GM18868 (cell line): ENCODE measurements around the gene PXN.
"Not testable (repeated sequence)": the region's sequence is repeated elsewhere in the genome, so short reads cannot be mapped to it uniquely, and the experiment has no call there.

Experiments
- ATAC-seq: cut with Tn5 transposase; IDR thresholded peaks from one replicate; pipeline ENCODE4 v1.9.1; 2021; ENCODE audit warnings: mild to moderate bottlenecking, moderate library complexity; ENCODE audit not compliant: unreplicated experiment

Gene PXN

DNA sequence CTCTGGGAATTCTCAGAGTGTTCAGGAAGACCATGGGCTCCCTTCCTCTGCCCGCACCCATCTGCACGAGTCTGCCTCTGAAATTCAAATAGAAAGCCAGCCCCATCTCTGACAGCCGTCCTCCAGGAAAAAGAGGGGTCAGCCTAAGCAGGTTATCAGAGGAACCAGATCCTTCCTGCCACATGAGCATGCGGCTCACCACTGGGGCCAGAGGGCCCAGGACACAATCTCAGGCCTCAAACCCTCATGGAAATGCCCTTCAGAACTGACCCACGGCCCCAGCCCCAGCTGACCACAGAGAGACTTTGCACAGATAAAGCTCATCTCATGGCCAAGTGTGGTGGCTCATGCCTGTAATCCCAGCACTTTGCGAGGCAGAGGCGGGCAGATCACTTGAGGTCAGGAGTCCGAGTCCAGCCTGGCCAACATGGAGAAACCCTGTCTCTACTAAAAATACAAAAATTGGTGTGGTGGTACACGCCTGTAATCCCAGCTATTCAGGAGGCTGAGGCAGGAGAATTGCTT, 23.2 kb downstream of the PXN start:
- no peak for ATAC-seq

- ATAC-seq: no peak
Measured at GRCh38 chr12:120241561-120242274, 23.8 kb downstream of the PXN start.

DNA sequence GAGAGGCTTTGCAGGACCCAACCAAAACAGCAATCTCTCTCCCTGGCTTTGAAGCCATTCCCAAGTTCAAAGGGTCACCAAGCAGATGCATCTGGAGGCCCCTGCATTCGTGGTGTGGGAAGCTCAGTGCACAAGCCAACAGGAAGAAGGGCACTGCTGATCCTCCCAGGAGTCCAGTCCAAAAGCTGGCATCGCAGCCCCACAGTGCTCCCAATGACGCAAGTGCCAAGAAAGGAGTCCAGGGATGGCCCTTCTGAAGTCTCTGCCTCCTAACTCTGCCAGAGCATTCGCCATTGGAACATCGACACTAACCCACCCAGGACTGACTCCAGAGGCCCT, 25.1 kb downstream of the PXN start:
- ATAC-seq: no peak

DNA sequence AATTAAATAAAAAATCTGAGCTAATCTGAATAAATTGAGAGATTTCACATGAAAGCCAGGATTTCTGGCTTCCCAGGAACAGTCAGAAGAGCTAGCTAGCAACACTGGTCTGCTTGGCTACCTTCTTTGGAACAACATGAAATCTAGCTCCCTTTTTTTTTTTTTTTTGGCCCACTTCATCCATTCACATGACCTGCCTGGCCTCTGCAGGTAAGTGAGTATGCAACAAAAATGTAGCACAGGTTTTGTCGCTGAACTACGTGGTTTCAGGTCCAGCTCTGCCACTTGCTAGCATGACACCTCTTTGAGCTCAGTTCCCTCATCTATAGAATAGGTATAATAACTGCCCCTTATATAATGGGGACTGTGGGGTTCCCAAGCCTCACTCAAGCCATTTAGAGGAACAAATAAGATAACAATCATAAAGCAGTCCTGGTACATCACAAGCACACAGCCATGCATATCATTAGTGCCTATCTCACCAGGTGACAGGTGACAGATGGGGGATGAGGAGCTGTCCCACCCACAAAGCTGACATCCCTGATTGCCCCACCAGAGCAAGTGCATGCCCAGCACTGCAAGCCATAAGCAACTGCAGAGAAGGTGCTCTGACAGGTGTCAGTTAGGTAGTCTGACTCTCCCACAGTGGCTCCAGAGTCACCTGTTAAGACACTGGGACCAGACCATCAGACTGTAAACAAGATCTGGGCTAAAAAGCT, 25.6 kb downstream of the PXN start:
- no peak for ATAC-seq

DNA sequence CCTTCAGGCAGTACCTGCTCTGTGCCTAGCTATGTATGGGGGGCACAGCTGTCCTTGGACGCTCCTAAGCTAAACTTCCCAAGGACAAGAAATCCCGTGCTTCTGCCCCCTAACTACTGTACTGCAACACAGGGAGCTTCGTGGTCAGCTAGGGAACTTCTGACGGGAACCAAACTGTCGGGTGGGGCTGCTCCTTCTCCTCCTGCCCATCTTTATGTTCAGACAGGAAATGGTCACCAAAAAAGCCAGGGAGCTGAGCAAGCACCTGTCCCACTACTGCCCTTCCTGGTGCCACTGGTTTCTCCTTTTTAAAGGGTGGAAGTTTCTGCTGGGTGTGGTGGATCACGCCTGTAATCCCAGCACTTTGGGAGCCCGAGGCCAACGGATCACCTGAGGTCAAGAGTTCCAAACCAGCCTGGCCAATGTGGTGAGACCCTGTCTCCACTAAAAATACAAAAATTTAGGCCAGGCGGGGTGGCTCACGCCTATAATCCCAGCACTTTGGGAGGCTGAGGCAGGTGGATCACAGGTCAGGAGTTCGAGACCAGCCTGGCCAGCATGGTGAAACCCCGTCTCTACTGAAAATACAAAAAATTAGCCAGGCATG, 26.6 kb downstream of the PXN start:
- ATAC-seq: no peak

GRCh38 chr12:120238217-120238616, 27.3 kb downstream of the PXN start:
- no peak for ATAC-seq

GRCh38 chr12:120237360-120238171, 28.0 kb downstream of the PXN start:
- no peak for ATAC-seq

DNA sequence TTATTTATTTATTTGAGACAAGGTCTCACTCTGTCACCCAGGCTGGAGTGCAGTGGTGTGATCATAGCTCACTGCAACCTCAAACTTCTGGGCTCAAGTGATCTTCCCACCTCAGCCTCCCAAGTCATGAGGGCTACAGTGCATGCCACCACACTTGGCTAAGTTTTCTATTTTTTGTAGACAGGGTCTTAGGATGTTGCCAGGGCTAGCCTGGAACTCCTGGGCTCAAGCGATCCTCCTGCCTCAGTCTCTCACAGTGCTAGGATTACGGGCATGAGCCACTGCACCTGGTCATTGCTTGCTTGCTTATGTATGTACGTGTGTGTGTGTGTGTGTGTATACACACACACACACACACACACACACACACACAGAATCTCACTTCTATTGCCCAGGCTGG, 28.7 kb downstream of the PXN start:
- not testable (repeated sequence) for ATAC-seq

GRCh38 chr12:120235369-120236323, 29.9 kb downstream of the PXN start:
- ATAC-seq: no peak

- ATAC-seq: no peak
Measured at GRCh38 chr12:120234643-120235368, 30.7 kb downstream of the PXN start.

DNA sequence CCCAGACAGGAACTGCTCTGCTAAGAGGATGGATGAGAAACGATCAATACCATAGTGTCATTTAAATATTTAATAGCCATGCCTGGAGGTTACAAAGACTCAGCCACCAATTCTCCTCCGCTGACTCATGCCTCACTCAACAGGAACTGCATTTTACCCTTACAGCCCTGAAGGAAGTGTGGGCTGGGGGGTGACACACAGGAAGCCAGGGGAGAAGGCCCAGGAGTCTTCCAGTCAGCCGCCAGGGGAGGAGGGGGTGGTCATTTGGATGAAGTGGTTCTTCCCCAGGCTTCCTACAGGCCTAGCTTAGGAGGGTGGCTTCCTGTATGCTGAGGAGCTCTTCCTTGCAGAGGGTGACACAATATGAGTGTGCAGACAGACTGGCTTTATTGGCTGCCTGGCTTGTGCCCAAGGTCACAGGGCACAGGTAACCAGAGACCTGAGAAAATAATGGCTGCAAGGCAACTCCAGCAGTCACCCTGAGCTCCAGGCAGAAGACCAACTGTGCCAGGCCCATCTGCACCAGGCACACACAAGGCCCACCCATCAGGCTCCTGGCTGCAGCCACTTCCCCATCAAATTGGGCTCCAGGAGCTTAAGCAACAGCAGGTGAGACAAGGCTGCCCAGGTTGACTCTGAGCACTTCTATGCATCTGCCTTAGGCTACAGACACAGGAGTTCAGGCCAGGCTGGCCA, 34.1 kb downstream of the PXN start:
- no peak for ATAC-seq

DNA sequence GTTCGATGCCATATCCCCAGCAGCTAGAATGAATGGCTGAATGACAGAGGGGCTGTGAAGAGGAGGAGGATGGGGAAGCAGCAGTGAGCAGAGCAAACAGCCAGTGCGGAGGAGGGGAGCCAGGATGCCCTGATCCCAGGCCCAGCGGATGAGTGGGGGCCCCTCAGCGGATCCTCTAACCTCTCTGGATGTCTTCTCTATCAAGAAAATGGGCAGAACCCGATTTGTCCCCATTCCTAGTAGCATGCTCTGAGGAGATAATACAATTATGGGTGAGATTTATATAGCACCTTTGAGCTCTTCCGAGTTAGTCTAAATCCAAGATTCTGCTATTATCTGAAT, 34.6 kb downstream of the PXN start:
- no peak for ATAC-seq

DNA sequence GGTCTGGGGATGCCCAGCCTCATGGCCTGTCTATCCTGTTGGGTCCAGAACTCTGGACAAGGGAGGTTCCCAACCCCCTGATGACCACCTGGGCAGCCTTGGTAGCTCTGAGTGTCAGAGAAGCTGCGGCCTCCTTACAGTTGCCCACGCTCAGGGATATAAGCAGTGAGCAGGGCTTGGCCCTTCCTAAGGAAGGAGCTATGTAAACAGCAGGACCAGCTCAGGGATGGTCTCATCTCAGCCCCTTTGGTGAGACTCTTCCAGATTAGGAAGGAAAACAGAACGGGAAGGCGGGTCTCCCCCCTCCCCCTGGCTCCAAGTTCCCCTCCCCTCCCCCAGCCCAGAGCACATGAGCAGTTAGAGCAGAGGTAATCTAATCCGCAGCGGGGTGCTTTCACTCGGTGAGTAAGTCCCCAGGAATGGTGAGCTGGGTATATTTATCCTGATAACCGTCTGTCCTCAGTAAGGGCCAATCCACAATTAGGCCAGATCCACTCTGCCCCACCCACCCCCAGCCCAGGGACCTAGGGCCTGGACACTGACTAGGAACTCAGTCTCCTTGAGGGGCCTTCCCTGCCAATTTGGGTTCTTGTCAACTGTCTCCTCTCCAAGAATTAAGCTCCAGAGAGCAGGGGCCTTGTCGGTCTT, 35.1 kb downstream of the PXN start:
- ATAC-seq: no peak

DNA sequence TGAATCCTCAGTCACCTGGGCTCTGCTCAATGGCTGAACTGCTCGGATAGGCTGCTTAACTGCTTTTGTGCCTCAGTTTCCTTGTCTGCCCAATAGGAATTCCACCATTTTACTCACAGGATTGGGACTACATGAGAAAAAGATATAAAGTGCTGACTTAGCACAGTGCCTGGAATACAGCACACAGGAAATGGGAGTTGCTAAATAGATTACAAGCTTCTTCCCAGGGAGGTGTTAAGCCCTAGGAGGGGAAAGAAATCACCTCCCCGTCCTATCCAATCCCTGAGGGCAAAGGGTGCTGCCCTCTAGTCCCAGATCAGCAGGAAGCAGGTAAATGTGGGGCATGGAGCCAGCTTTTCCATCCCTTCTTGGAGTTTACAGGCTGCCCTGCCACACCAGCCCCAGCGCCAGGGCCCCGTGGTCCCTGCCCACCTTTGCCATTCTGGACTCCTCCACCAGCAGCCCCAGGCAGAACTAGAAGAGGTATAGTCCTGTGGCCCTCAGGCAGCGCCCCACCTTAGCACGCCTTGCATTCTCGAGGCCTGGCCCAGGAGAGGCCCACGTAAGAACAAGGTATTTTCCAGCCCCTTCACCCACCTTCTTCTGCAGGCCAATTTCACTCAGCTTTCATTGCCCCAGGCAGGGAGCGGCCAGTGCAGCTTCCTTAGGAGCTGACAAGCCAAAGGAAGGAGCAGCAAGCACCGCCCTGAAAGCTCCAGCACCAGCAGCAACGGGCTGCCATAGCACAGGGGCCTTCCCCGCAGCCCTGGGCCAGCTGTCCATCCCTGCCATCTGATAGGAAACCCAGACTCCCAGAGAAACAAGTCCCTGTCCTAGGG, 35.8 kb downstream of the PXN start:
- no peak for ATAC-seq

DNA sequence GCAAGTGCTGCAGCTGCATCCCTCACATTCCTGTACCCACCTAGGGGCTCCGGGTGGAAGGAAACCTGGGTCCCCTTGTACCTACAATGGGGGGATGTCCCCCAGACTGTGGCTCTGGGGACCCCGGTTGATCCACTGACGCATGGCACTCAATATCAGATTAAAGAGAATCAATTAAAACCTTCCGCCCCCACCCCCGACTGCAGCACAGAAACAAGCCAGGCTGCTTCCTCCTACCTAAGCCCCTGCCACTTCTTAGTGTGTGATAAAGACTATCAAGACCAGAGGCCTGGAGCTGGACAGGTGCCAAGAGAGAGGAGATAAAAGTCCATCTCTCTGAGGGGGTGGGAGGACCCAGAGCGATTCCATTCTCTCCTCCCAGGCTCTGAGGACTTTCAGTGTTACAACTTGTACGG, 36.5 kb downstream of the PXN start:
- ATAC-seq: no peak

DNA sequence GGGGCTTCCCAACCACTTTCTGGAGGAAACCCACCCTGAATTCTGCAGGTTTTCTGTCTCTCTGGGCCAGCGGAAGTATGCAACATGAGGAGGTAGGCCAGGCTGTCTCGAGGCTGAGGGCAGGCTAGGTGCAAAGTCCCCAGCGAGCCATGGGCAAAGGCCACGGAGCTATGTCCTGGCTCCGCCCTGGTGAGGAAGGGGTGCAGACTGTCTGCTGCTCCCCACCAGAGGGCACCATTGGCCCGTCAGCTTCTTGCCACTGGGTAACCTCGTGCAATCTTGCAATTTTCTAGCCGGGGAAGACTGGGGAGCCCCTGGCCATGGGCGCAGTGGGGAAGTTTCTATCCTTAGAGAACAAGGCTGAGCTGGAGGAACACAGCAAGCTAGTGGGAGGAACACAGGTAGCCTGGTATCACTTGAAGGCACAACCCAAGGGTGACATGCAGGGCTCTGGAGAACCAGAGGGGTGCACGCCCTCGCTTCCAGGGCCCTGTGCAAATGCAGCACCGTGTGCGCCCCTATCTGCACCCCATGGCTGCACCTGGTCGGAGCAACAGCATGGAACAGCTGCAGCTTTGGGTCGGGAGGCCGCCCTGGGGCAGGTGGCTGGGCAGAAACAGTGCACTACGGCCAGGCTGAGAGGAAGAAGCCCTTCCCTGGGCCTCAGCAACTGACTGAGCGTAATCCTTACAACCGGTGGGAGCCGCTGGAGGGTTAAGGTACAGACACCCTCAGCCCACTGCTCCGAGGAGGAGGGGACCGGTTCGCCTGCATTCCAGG, 37.0 kb downstream of the PXN start:
- ATAC-seq: peak; percentile 53

- ATAC-seq: no peak
Measured at GRCh38 chr12:120228041-120228290, 37.6 kb downstream of the PXN start.
